Mucosa of descending colon (tissue), 3 donors: ENCODE measurements around the gene ZBTB5. TPM values are rescaled to one million over a fixed set of nuclear protein-coding genes. Genes with fewer than 3 reads are reported as not detected.
A peak's percentile ranks its signal among the peaks of the same experiment; 100 is the strongest.
"Not testable (repeated sequence)": the region's sequence is repeated elsewhere in the genome, so short reads cannot be mapped to it uniquely, and the experiment has no call there.

Source experiments
- ATAC-seq: fragments of 200-7000 bp; cut with Tn5 transposase; one replicate; pipeline ENCODE4 v1.9.1; 2020; ENCODE audit warnings: mild to moderate bottlenecking, moderate library complexity
- DNase-seq, 3 donors: peaks; one replicate each; pipeline ENCODE4 v3.0.0-alpha.2; 2020
- H3K36me3 ChIP-seq: fragments of 200-600 bp; one replicate; pipeline ENCODE4 v1.8.0; 2021; ENCODE audit warnings: low read depth, mild to moderate bottlenecking
- H3K4me1 ChIP-seq: fragments of 200-600 bp; one replicate; pipeline ENCODE4 v1.8.0; 2021; ENCODE audit warnings: low read depth, mild to moderate bottlenecking
- H3K4me3 ChIP-seq: fragments of 200-600 bp; one replicate; pipeline ENCODE4 v1.8.0; 2021; ENCODE audit warnings: mild to moderate bottlenecking
- H3K9me3 ChIP-seq: fragments of 200-600 bp; one replicate; pipeline ENCODE4 v1.8.0; 2021; ENCODE audit warnings: mild to moderate bottlenecking
- intact Hi-C, 2 donors: fragments of 100-400 bp; cut with DNase I in 1 of 2; cut with micrococcal nuclease in 1 of 2; formaldehyde crosslinking; loops; one replicate each; pipeline versions ENCODE4 v1.11.0 to v1.11.1; 2022; cut with DNase I, micrococcal nuclease
- total RNA-seq, 3 donors: library from RNA; stranded (reverse); fragmentation: NEBNext Ultra II Directional in 2 of 3; extraction: Animal tissue kit (Norgen Biotek cat#: 25700) in 2 of 3; gene quantifications; one replicate each; pipeline versions ENCODE4 v1.2.1 to v1.2.4, GENCODE V29; 2021 to 2023
- TF ChIP-seq, protein P1 (sequence below): fragments of 200-600 bp; IDR thresholded peaks from one replicate; pipeline ENCODE4 v1.8.0; 2022; ENCODE audit warnings: antibody characterized with exemption, mild to moderate bottlenecking
- donor health status: DM: no; HTN: no; CAD: no; lungs with moderate emphysema.
- donor health status: DM: no; HTN: no; CAD: no.
- donor health status: DM: no; HTN: yes; CAD: no.

The ZBTB5 gene
- total RNA-seq, 3 donors from 2014 or later, result 7.8 to 11.9 (median 9.5) TPM

- no peak for DNase-seq
- intact Hi-C loops, result no loop called here
- H3K4me3 ChIP-seq, result no peak overlapping the region
- H3K36me3 ChIP-seq, result no peaks in the 10 kb centered on the region
- TF ChIP-seq, protein P1, sequence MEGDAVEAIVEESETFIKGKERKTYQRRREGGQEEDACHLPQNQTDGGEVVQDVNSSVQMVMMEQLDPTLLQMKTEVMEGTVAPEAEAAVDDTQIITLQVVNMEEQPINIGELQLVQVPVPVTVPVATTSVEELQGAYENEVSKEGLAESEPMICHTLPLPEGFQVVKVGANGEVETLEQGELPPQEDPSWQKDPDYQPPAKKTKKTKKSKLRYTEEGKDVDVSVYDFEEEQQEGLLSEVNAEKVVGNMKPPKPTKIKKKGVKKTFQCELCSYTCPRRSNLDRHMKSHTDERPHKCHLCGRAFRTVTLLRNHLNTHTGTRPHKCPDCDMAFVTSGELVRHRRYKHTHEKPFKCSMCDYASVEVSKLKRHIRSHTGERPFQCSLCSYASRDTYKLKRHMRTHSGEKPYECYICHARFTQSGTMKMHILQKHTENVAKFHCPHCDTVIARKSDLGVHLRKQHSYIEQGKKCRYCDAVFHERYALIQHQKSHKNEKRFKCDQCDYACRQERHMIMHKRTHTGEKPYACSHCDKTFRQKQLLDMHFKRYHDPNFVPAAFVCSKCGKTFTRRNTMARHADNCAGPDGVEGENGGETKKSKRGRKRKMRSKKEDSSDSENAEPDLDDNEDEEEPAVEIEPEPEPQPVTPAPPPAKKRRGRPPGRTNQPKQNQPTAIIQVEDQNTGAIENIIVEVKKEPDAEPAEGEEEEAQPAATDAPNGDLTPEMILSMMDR, result no peak
- H3K9me3 ChIP-seq, result peaks cover 5% of the 10 kb centered on the region
- H3K4me1 ChIP-seq, result no peaks in the 10 kb centered on the region
- peak; percentile 79 for ATAC-seq
These were observed 6.9 kb upstream of the ZBTB5 start for GRCh38 chr9:37471942-37472684.

GRCh38 chr9:37468620-37469019 is 3.4 kb upstream of the ZBTB5 start:
- H3K36me3 ChIP-seq, result peaks cover 3% of the 10 kb centered on the region
- intact Hi-C loops, result no loop called here
- H3K4me1 ChIP-seq, result peaks cover 9% of the 10 kb centered on the region
- ATAC-seq, result no peak
- DNase-seq, result peak in 1 of 3 donors; percentile 51
- H3K4me3 ChIP-seq, result no peak overlapping the region
- H3K9me3 ChIP-seq, result no peaks in the 10 kb centered on the region
- TF ChIP-seq, protein P1, result no peak

GRCh38 chr9:37467530-37467929 is 2.3 kb upstream of the ZBTB5 start:
- intact Hi-C loops, H3K9me3 ChIP-seq, ATAC-seq, H3K4me3 ChIP-seq, H3K36me3 ChIP-seq: not testable (repeated sequence)
- H3K4me1 ChIP-seq, result peaks cover 14% of the 10 kb centered on the region
- DNase-seq, result peak; percentile 58 to 64 (median 60)

DNA sequence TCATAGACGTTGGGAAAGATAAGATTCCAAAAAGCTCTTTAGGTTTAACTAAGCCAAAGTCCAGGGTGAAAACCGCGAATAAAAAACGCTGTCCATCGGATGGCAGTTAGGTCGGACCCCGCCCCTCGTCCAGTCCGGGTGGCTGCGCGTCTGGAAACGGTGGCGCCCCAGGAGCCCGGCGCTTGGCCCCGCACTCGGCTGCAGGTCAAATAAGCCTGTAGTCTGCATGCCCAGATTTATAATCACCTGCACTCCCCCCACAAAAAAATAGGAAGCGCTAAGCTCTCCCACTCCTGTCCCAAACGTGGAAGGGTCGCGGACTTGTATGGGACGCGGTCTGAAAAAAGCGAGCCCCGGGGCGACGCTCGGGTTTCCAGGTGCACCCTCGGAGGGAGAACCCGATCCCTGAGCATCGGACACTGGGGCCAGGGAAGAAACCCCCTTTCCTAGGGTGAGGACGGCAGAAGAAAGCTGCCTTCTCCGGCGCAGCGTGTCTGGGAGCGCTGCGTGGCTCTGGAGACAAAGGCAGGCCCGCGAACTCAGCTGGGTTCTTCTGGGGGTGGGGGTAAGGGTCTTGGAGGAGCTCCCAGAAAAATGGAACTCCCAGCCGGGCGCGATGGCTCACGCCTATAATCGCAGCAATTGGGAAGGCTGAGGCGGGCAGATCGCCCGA is 923 bp upstream of the ZBTB5 start:
- TF ChIP-seq, protein P1, result no peak
- ATAC-seq (peak; percentile 38), DNase-seq (peak; percentile 79 to 86 (median 81))
- intact Hi-C loops, result no loop called here
- Histone ChIP-seq H3K36me3 (peaks cover 3% of the 10 kb centered on the region), H3K4me3 (peak overlapping the region; percentile 83), H3K9me3 (no peaks in the 10 kb centered on the region), H3K4me1 (peaks cover 14% of the 10 kb centered on the region)

DNA sequence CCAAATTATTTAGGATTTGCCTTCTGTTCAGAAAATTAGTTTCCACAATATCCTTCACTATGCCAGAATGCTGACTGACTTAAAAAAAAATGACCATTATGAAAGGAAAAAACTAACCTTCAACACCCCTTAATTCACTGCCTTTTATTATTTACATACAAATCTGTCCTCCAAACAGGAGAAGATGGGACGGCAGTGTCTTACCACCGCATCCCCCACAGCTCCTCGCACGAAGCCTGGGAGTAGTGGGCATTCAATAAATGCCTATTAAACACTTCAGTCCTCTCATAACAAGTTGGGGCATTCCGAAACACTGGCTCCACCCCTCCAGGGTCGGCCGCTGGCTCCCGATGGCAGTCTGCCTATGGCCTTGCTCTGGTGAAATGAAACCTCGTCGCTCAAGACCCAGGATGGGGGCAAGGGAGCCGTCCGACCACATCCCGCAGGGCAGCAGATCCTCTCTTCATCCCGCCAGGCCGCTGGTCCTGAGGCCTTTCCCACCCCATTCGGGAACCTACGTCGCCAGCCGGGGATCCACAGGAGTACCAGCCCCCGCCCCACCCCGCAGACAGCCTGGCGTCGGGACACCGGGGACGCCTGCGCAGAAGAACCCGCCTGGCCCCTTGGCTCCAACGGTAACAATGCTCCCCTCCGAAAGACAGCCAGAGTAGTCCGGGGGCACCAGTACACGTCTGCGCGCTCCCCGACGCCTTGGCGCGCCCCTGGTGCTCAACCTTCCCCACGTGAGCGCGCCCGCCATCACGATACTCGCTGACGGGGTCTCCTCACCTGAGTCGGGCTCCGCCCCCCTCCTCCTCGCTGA is 613 bp downstream of the ZBTB5 start:
- TF ChIP-seq, protein P1, result no peak
- intact Hi-C loops, result no loop called here
- peak overlapping the region; percentile 83 for H3K4me3 ChIP-seq
- H3K4me1 ChIP-seq, result peaks cover 14% of the 10 kb centered on the region
- no peaks in the 10 kb centered on the region for H3K9me3 ChIP-seq
- ATAC-seq (peak; percentile 46), DNase-seq (peak; percentile 82 to 88 (median 87))
- H3K36me3 ChIP-seq, result peaks cover 3% of the 10 kb centered on the region
